Endothelial cell of umbilical vein (primary cell): Measurements from ENCODE around the gene PRPH. TPM values are rescaled to one million over a fixed set of nuclear protein-coding genes. Genes with fewer than 3 reads are reported as not detected.
A peak's percentile ranks its signal among the peaks of the same experiment; 100 is the strongest.

Experiments used
- BruUV-seq: library from RNA; stranded (reverse); fragments of 400-500 nt; replicated peaks from 2 replicates; lab custom pipeline; 2021; lab: Mats Ljungman, UMichigan
- CTCF ChIA-PET: fragments of 300-600, 350-600 bp; sonication (Branson Sonifier 250); formaldehyde crosslinking; loops from one replicate; lab custom pipeline; 2021; ENCODE audit warnings: antibody characterized with exemption, inconsistent platforms; lab: Charles Lee
- POLR2A ChIA-PET: fragments of 300-600, 350-600 bp; sonication (Branson Sonifier 250); formaldehyde crosslinking; loops from one replicate; lab custom pipeline; 2021; ENCODE audit warnings: antibody characterized with exemption, inconsistent platforms; lab: Charles Lee
- DNase-seq: peaks from one replicate; pipeline ENCODE4 v3.0.0-alpha.2; 2011; ENCODE audit warnings: low read depth, low spot score
- FAIRE-seq: peaks from 2 replicates; lab custom pipeline; 2011; peaks lifted over from hg19 to GRCh38; lab: Jason Lieb, UNC
- H2AFZ ChIP-seq: 2 replicates; pipeline ENCODE4 v1.6.0; 2012; ENCODE audit warnings: low read depth, low read length, control low read depth, inconsistent platforms
- H3K27ac ChIP-seq: 2 replicates; pipeline ENCODE4 v1.5.1; 2011; ENCODE audit warnings: low read depth, mild to moderate bottlenecking, control low read depth, low read length, moderate library complexity; ENCODE audit not compliant: insufficient read depth
- H3K27me3 ChIP-seq, 2 experiments: 2 replicates each; pipeline versions ENCODE4 v1.6.0 to v1.6.1; 2011; ENCODE audit warnings: low read length in 2 of 2, mixed read lengths in 1 of 2; ENCODE audit not compliant: control insufficient read depth in 2 of 2, insufficient read depth in 2 of 2
- H3K36me3 ChIP-seq, 2 experiments: 2 replicates in 1 of 2; 3 replicates in 1 of 2; pipeline ENCODE4 v1.5.1; 2011; ENCODE audit warnings: low read length in 2 of 2, mild to moderate bottlenecking in 1 of 2, moderate library complexity in 1 of 2; ENCODE audit not compliant: control insufficient read depth in 2 of 2, insufficient read depth in 2 of 2; ENCODE audit errors: extremely low read depth in 1 of 2
- H3K4me1 ChIP-seq: 3 replicates; pipeline ENCODE4 v1.5.1; 2011; ENCODE audit warnings: mild to moderate bottlenecking, low read length; ENCODE audit not compliant: control insufficient read depth, insufficient read depth; ENCODE audit errors: extremely low read depth
- H3K4me2 ChIP-seq: 2 replicates; pipeline ENCODE4 v1.6.1; 2011; ENCODE audit warnings: low read length, control low read depth, mixed read lengths; ENCODE audit not compliant: insufficient read depth
- H3K4me3 ChIP-seq, 3 experiments: fragments of 200-600 bp in 1 of 3; sonication (generic), shearing (Covaris generic) in 1 of 3; replicated peaks in 1 of 3; 2 replicates each; pipeline ENCODE4 v1.5.1; 2011 to 2016; ENCODE audit warnings: control low read depth in 3 of 3, low read length in 3 of 3, mild to moderate bottlenecking in 2 of 3, inconsistent platforms in 1 of 3, low read depth in 1 of 3, moderate library complexity in 1 of 3; ENCODE audit not compliant: insufficient read depth in 1 of 3
- H3K79me2 ChIP-seq: 2 replicates; pipeline ENCODE4 v1.6.0; 2012; ENCODE audit warnings: low read length, inconsistent platforms; ENCODE audit not compliant: control insufficient read depth, insufficient read depth
- H3K9ac ChIP-seq: replicated peaks from 2 replicates; pipeline ENCODE3; 2011; ENCODE audit warnings: low read length, control low read depth; ENCODE audit not compliant: insufficient read depth; ENCODE audit errors: extremely low read depth
- H3K9me1 ChIP-seq: replicated peaks from 3 replicates; pipeline ENCODE4 v1.6.0; 2011; ENCODE audit warnings: mild to moderate bottlenecking, low read length; ENCODE audit not compliant: control insufficient read depth, insufficient read depth; ENCODE audit errors: extremely low read depth
- H3K9me3 ChIP-seq: replicated peaks from 2 replicates; pipeline ENCODE4 v1.5.1; 2012; ENCODE audit warnings: low read length, inconsistent platforms; ENCODE audit not compliant: control insufficient read depth, insufficient read depth
- H4K20me1 ChIP-seq: replicated peaks from 2 replicates; pipeline ENCODE3; 2011; ENCODE audit warnings: mild to moderate bottlenecking, low read length; ENCODE audit not compliant: control insufficient read depth, insufficient read depth; ENCODE audit errors: extremely low read depth
- EZH2 ChIP-seq: IDR thresholded peaks from 2 replicates; pipeline ENCODE4 v1.6.1; 2012; ENCODE audit warnings: borderline replicate concordance, low read depth, mild to moderate bottlenecking, moderate library complexity, low read length, inconsistent platforms; ENCODE audit not compliant: severe bottlenecking
- FOS ChIP-seq: IDR thresholded peaks from 2 replicates; pipeline ENCODE4 v1.6.1; 2011; ENCODE audit warnings: mild to moderate bottlenecking, low read length, moderate library complexity, borderline replicate concordance; ENCODE audit not compliant: insufficient read depth
- GATA2 ChIP-seq: IDR thresholded peaks from 2 replicates; pipeline ENCODE4 v1.7.0; 2011; ENCODE audit warnings: low read depth, mild to moderate bottlenecking, moderate library complexity, mixed read lengths, low read length; ENCODE audit not compliant: insufficient read length, insufficient read depth
- JUN ChIP-seq: IDR thresholded peaks from 2 replicates; pipeline ENCODE4 v1.6.1; 2011; ENCODE audit warnings: borderline replicate concordance, low read depth; ENCODE audit not compliant: insufficient read length, insufficient read depth
- MAX ChIP-seq: IDR thresholded peaks from 2 replicates; pipeline ENCODE4 v1.6.1; 2011; ENCODE audit not compliant: insufficient read depth, insufficient read length
- MYC ChIP-seq: IDR thresholded peaks from one replicate; pipeline ENCODE4 v1.6.1; 2011; ENCODE audit warnings: mild to moderate bottlenecking, low read depth, low read length
- POLR2A ChIP-seq: IDR thresholded peaks from 2 replicates; pipeline ENCODE4 v1.6.1; 2012; ENCODE audit warnings: low read depth, mild to moderate bottlenecking, control low read depth, low read length
- POLR2AphosphoS5 ChIP-seq: IDR thresholded peaks from 2 replicates; pipeline ENCODE4 v1.6.1; 2012; ENCODE audit warnings: low read depth, mild to moderate bottlenecking, control low read depth, low read length, moderate library complexity; ENCODE audit not compliant: insufficient read depth
- dilution Hi-C: fragments of 300-500 bp; cut with MboI; formaldehyde crosslinking; loops from one replicate; pipeline ENCODE4 v1.15.0; 2019; ENCODE audit warnings: low sequenced_read_pairs; ENCODE audit not compliant: extremely low pct_ligation_motif_present
- intact Hi-C: fragments of 100-400 bp; cut with micrococcal nuclease; formaldehyde crosslinking; loops from one replicate; pipeline ENCODE4 v1.10.0; 2022
- polyA plus RNA-seq, 4 experiments: library from polyadenylated mRNA; depleted of rRNA in 3 of 4; stranded (reverse) in 3 of 4; unstranded in 1 of 4; fragments of >200 nt; gene quantifications; 2 replicates each; pipeline versions ENCODE4 v1.2.1 to v1.2.3, GENCODE V29; 2011 to 2012; ENCODE audit warnings: missing spikeins in 1 of 4
- total RNA-seq: library from RNA; stranded (reverse); gene quantifications from 2 replicates; pipeline ENCODE4 v1.2.3, GENCODE V29; 2021
- TF ChIP-seq, protein P1 (sequence below), 2 donors: IDR thresholded peaks; 1 replicate in 1 of 2; 2 replicates in 1 of 2; pipeline ENCODE4 v1.5.1; 2011; ENCODE audit warnings: low read length in 2 of 2, mild to moderate bottlenecking in 2 of 2, moderate library complexity in 2 of 2, control low read depth in 1 of 2, inconsistent platforms in 1 of 2, low read depth in 1 of 2; ENCODE audit not compliant: insufficient read depth in 1 of 2; ENCODE audit errors: extremely low read depth in 1 of 2

Gene PRPH
- total and polyA plus RNA-seq, 2 donors (not counting 3 experiments of a cell fraction or from before 2014, with no cell fraction given), result not detected

GRCh38 chr12:49260166-49260565 is 34.8 kb upstream of the PRPH start:
- peak; percentile 74 for DNase-seq
- H3K27ac ChIP-seq, result peak overlapping the region; percentile 46
- ChIA-PET POLR2A (no interaction called here), CTCF (interaction anchor here (0.7 to 1.4 kb wide), 11 partner anchors 13 to 254 kb away, joined by 3 to 5 read pairs (median 3); partner anchors contain the start of gene PRPH)
- peak overlapping the region; percentile 28 for H2AFZ ChIP-seq
- H3K4me1 ChIP-seq, result peaks cover 19% of the 10 kb centered on the region
- dilution Hi-C loops (no loop called here), intact Hi-C loops (no loop called here)
- H3K4me2 ChIP-seq, result peak overlapping the region; percentile 71
- no TSS peak for BruUV-seq
- TF ChIP-seq FOS, result peak; percentile 48
- TF ChIP-seq EZH2, result no peak
- no peaks in the 10 kb centered on the region for H4K20me1 ChIP-seq
- H3K9me1 ChIP-seq, result no peaks in the 10 kb centered on the region
- H3K36me3 ChIP-seq, result no peaks in the 10 kb centered on the region
- no peaks in the 10 kb centered on the region for H3K27me3 ChIP-seq
- H3K4me3 ChIP-seq, result no peak overlapping the region
- H3K9ac ChIP-seq, result peak overlapping the region; percentile 52
- peak; percentile 80 for FAIRE-seq
- no peaks in the 10 kb centered on the region for H3K9me3 ChIP-seq
- H3K79me2 ChIP-seq, result peaks cover 19% of the 10 kb centered on the region

GRCh38 chr12:49260571-49261363 is 34.2 kb upstream of the PRPH start:
- no peaks in the 10 kb centered on the region for H3K9me1 ChIP-seq
- peak overlapping the region; percentile 52 for H3K9ac ChIP-seq
- FAIRE-seq (peak; percentile 52), DNase-seq (no peak)
- no peaks in the 10 kb centered on the region for H3K36me3 ChIP-seq
- no peak for TF ChIP-seq POLR2AphosphoS5
- TF ChIP-seq, protein P1, sequence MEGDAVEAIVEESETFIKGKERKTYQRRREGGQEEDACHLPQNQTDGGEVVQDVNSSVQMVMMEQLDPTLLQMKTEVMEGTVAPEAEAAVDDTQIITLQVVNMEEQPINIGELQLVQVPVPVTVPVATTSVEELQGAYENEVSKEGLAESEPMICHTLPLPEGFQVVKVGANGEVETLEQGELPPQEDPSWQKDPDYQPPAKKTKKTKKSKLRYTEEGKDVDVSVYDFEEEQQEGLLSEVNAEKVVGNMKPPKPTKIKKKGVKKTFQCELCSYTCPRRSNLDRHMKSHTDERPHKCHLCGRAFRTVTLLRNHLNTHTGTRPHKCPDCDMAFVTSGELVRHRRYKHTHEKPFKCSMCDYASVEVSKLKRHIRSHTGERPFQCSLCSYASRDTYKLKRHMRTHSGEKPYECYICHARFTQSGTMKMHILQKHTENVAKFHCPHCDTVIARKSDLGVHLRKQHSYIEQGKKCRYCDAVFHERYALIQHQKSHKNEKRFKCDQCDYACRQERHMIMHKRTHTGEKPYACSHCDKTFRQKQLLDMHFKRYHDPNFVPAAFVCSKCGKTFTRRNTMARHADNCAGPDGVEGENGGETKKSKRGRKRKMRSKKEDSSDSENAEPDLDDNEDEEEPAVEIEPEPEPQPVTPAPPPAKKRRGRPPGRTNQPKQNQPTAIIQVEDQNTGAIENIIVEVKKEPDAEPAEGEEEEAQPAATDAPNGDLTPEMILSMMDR (IDR thresholded peaks at IDR 0.05; ENCODE audit: extremely low read depth in 1 of 2, insufficient read depth in 1 of 2, low read depth in 1 of 2, low read length in 2 of 2), result no peak
- TF ChIP-seq POLR2A, result no peak
- TF ChIP-seq MAX, result no peak
- no peak for TF ChIP-seq JUN
- no peak for TF ChIP-seq GATA2
- TF ChIP-seq MYC, result no peak
- no peak for TF ChIP-seq FOS
- no peak for TF ChIP-seq EZH2
- H3K27me3 ChIP-seq, result no peaks in the 10 kb centered on the region
- no peak overlapping the region for H2AFZ ChIP-seq
- no peak overlapping the region for H3K4me3 ChIP-seq
- intact Hi-C loops (no loop called here), dilution Hi-C loops (no loop called here)
- H3K4me1 ChIP-seq, result peaks cover 19% of the 10 kb centered on the region
- H3K79me2 ChIP-seq, result peaks cover 25% of the 10 kb centered on the region
- H3K27ac ChIP-seq, result peak overlapping the region; percentile 46
- ChIA-PET POLR2A (interaction anchor here (0.6 kb wide), 1 partner anchor 76 kb away, joined by 3 read pairs; no protein-coding TSS in a partner anchor), CTCF (interaction anchor here (0.7 to 1.4 kb wide), 11 partner anchors 14 to 253 kb away, joined by 3 to 5 read pairs (median 3); partner anchors contain the start of gene PRPH)
- no peaks in the 10 kb centered on the region for H4K20me1 ChIP-seq
- H3K4me2 ChIP-seq, result peak overlapping the region; percentile 71
- no peaks in the 10 kb centered on the region for H3K9me3 ChIP-seq
- no TSS peak for BruUV-seq
